Measurements from ENCODE around the gene CNGB1. TPM values are rescaled to one million over a fixed set of nuclear protein-coding genes. Genes with fewer than 3 reads are reported as not detected.
"Not testable (repeated sequence)": the region's sequence is repeated elsewhere in the genome, so short reads cannot be mapped to it uniquely, and the experiment has no call there.

Gene CNGB1
- total RNA-seq, 1 donor from 2014 or later, result not detected

DNA sequence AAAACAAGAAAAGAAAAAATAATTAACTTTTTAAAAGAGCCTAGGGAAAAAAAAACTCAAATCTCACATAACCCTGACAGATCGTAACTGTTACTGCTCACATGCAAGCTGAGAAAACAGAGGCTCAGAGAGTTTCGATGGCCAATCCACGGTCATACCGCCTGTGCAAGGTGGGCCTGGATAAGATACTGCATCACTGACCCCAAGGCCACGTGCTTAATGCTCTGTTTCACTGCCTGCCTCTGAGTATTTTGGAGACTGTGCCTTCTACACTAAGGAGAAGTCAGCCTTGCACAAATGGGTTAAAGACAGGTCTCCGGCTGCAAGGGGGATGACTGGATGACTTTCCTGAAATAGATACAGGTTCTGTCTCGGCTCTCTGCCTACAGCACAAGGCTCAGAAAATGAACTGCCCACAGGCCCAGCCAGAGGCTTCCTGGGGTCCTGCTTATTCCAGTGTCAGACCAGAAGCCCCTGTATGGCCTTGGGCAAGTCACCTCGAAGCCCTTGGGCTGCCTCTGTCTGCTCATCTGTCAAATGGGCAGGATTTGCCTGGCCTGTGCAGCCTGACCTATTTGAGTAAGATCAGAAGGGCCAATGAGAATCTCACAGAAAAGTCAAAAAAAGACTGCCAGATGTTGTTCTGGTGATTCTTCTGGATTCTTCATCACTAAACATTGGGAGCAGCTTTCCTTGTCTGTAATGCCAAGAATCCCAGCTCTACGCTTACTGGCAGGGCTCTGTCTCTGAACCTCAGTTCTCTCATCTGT lies 25.8 kb downstream of the CNGB1 start:
- Histone ChIP-seq H2AFZ (replicated peaks) (no peak overlapping the region), H3K79me2 (ENCODE audit: low read depth) (no peaks in the 10 kb centered on the region), H4K20me1 (ENCODE audit: low read depth) (no peaks in the 10 kb centered on the region), H3K36me3 (no peaks in the 10 kb centered on the region), H3K27ac (no peak overlapping the region), H3K4me3 (no peak overlapping the region), H3K9me3 (ENCODE audit: low read depth) (no peaks in the 10 kb centered on the region), H3F3A (ENCODE audit: low read depth) (no peaks in the 10 kb centered on the region), H3K27me3 (no peaks in the 10 kb centered on the region), H3K9ac (no peak overlapping the region), H3K4me1 (no peaks in the 10 kb centered on the region), H3K4me2 (no peak overlapping the region)
- Mint-ChIP-seq H3K27me3 (ENCODE audit: insufficient read depth, low read depth) (peaks cover 5% of the 10 kb centered on the region), H3K27ac (no peak overlapping the region), H3K36me3 (no peaks in the 10 kb centered on the region), H3K9me3 (no peaks in the 10 kb centered on the region), H3K4me1 (no peaks in the 10 kb centered on the region), H3K4me3 (no peak overlapping the region)
- TF ChIP-seq, protein P1, sequence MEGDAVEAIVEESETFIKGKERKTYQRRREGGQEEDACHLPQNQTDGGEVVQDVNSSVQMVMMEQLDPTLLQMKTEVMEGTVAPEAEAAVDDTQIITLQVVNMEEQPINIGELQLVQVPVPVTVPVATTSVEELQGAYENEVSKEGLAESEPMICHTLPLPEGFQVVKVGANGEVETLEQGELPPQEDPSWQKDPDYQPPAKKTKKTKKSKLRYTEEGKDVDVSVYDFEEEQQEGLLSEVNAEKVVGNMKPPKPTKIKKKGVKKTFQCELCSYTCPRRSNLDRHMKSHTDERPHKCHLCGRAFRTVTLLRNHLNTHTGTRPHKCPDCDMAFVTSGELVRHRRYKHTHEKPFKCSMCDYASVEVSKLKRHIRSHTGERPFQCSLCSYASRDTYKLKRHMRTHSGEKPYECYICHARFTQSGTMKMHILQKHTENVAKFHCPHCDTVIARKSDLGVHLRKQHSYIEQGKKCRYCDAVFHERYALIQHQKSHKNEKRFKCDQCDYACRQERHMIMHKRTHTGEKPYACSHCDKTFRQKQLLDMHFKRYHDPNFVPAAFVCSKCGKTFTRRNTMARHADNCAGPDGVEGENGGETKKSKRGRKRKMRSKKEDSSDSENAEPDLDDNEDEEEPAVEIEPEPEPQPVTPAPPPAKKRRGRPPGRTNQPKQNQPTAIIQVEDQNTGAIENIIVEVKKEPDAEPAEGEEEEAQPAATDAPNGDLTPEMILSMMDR (IDR thresholded peaks at IDR 0.05), result no peak
- TF ChIP-seq EZH2phosphoT487 (IDR thresholded peaks at IDR 0.05), result no peak
- no peak for TF ChIP-seq EZH2 (IDR thresholded peaks at IDR 0.05)
- DNase-seq (ENCODE audit: low spot score), result no peak

DNA sequence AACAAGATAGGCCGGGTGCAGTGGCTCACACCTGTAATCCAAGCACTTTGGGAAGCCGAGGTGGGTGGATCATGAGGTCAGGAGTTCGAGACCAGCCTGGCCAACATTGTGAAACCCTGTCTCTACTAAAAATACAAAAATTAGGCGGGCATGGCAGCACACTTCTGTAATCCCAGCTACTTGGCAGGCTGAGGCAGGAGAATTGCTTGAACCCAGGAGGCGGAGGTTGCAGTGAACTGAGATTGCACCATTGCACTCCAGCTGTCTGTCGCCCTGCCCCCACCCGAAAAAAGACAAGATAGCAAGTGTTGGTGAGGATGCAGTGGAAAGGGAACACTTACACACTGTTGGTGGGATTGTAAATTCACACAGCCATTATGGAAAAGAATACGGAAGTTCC lies 27.5 kb downstream of the CNGB1 start:
- H3F3A ChIP-seq (ENCODE audit: low read depth); H3K4me3 ChIP-seq; H3K27ac ChIP-seq; H3K27ac Mint-ChIP-seq; H3K4me1 Mint-ChIP-seq; H3K4me3 Mint-ChIP-seq; H3K4me2 ChIP-seq; DNase-seq (ENCODE audit: low spot score); H3K9me3 ChIP-seq (ENCODE audit: low read depth); H4K20me1 ChIP-seq (ENCODE audit: low read depth); H3K27me3 ChIP-seq; H3K4me1 ChIP-seq; H3K27me3 Mint-ChIP-seq (ENCODE audit: insufficient read depth, low read depth); H3K9ac ChIP-seq; H3K36me3 ChIP-seq; H2AFZ ChIP-seq (replicated peaks); H3K79me2 ChIP-seq (ENCODE audit: low read depth); H3K9me3 Mint-ChIP-seq; H3K36me3 Mint-ChIP-seq: not testable (repeated sequence)

DNA sequence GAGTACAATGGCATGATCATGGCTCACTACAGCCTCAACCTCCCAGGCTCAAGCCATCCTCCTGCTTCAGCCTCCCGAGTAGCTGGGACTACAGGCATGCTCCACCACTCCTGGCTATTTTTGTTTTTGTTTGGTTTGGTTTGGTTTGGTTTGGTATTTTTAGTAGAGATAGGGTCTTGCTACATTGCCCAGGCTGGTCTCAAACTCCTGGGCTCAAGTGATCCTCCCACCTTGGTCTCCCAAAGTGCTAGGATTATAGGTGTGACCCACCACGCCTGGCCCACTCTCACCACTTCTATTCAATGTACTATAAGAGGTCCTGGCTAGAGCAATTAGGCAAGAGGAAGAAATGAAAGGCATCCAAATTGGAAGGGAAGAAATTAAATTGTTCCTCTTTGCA lies 29.0 kb downstream of the CNGB1 start:
- H3K4me1 ChIP-seq; H3K9me3 Mint-ChIP-seq; H3K9me3 ChIP-seq (ENCODE audit: low read depth); H3K36me3 Mint-ChIP-seq; H3K27ac ChIP-seq; H3K9ac ChIP-seq; H3K4me3 ChIP-seq; H3K4me3 Mint-ChIP-seq; H3K27me3 ChIP-seq; H3F3A ChIP-seq (ENCODE audit: low read depth); H3K4me2 ChIP-seq; H4K20me1 ChIP-seq (ENCODE audit: low read depth); H3K79me2 ChIP-seq (ENCODE audit: low read depth); H3K27ac Mint-ChIP-seq; H2AFZ ChIP-seq (replicated peaks); H3K4me1 Mint-ChIP-seq; H3K36me3 ChIP-seq; H3K27me3 Mint-ChIP-seq (ENCODE audit: insufficient read depth, low read depth); DNase-seq (ENCODE audit: low spot score): not testable (repeated sequence)

DNA sequence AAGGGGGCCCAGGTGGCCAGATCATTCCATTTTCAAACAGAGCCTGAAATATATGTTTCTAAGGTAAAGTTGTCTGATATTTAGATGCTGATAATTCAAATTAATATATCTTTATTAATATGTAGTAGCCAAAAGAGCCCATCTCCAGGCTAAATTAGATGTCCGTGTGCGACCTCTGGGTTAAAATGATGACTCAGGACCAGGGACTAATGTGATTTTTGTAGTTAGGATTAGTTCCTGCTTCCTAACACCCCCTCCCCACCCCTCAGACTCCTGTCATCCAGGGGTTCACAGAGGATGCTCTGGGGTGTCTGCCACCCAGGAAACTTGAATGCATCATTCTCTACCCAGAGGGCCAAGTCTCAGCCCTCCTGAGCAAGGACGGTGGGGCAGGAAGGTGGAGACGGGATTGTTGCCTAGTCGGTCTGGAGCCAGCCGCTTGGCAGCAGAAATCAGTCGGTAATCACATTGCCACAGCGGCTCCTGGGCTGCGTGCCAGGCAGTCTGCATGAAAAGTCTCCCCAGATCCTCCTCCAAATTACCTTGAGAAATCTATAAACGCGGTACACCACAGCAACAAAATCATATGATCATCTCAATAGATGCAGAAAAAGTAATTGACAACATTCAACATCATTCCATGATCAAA lies 29.8 kb downstream of the CNGB1 start:
- Mint-ChIP-seq H3K4me1 (no peaks in the 10 kb centered on the region), H3K9me3 (no peaks in the 10 kb centered on the region), H3K27ac (no peak overlapping the region), H3K4me3 (no peak overlapping the region), H3K36me3 (no peaks in the 10 kb centered on the region), H3K27me3 (ENCODE audit: insufficient read depth, low read depth) (no peaks in the 10 kb centered on the region)
- no peaks in the 10 kb centered on the region for H3F3A ChIP-seq (ENCODE audit: low read depth)
- DNase-seq (ENCODE audit: low spot score), result no peak
- no peak overlapping the region for H3K9ac ChIP-seq
- H3K9me3 ChIP-seq (ENCODE audit: low read depth), result no peaks in the 10 kb centered on the region
- no peaks in the 10 kb centered on the region for H4K20me1 ChIP-seq (ENCODE audit: low read depth)
- H3K4me2 ChIP-seq, result no peak overlapping the region
- H3K4me3 ChIP-seq, result no peak overlapping the region
- TF ChIP-seq EZH2 (IDR thresholded peaks at IDR 0.05), result no peak
- no peak for TF ChIP-seq EZH2phosphoT487 (IDR thresholded peaks at IDR 0.05)
- TF ChIP-seq, protein P1 (IDR thresholded peaks at IDR 0.05), result no peak
- H3K79me2 ChIP-seq (ENCODE audit: low read depth), result no peaks in the 10 kb centered on the region
- no peak overlapping the region for H2AFZ ChIP-seq (replicated peaks)
- H3K36me3 ChIP-seq, result no peaks in the 10 kb centered on the region
- no peaks in the 10 kb centered on the region for H3K27me3 ChIP-seq
- no peak overlapping the region for H3K27ac ChIP-seq
- no peaks in the 10 kb centered on the region for H3K4me1 ChIP-seq
